ENCODE results near the gene DGKQ. TPM values are rescaled to one million over a fixed set of nuclear protein-coding genes. Genes with fewer than 3 reads are reported as not detected.

DGKQ gene
- total RNA-seq, 1 experiment from 2014 or later = 11.8 TPM

GRCh38 chr4:970046-970745 lies 3.2 kb downstream of the DGKQ start:
- Mint-ChIP-seq H3K4me1 (ENCODE audit: low read depth, unreplicated experiment) (peaks cover 7% of the 10 kb centered on the region), H3K27ac (ENCODE audit: unreplicated experiment) (no peak overlapping the region), H3K27me3 (ENCODE audit: unreplicated experiment) (no peaks in the 10 kb centered on the region), H3K36me3 (ENCODE audit: insufficient read depth, unreplicated experiment) (peaks cover 10% of the 10 kb centered on the region), H3K4me3 (ENCODE audit: low read depth, unreplicated experiment) (no peak overlapping the region), H3K9me3 (ENCODE audit: low read depth, unreplicated experiment) (no peaks in the 10 kb centered on the region)
- intact Hi-C loops (cut with micrococcal nuclease; ENCODE audit: unreplicated experiment) = no loop called here
- no peak for DNase-seq
- no peak for TF ChIP-seq CTCF (IDR thresholded peaks at IDR 0.05; ENCODE audit: unreplicated experiment)
- CTCF ChIA-PET = no interaction called here
- BruUV-seq (replicated peaks) = no TSS peak

GRCh38 chr4:968621-969394 lies 4.6 kb downstream of the DGKQ start:
- CTCF ChIA-PET = no interaction called here
- peaks cover 10% of the 10 kb centered on the region for H3K36me3 Mint-ChIP-seq (ENCODE audit: insufficient read depth, unreplicated experiment)
- DNase-seq = no peak
- TF ChIP-seq CTCF (IDR thresholded peaks at IDR 0.05; ENCODE audit: unreplicated experiment) = no peak
- no peaks in the 10 kb centered on the region for H3K27me3 Mint-ChIP-seq (ENCODE audit: unreplicated experiment)
- no peaks in the 10 kb centered on the region for H3K9me3 Mint-ChIP-seq (ENCODE audit: low read depth, unreplicated experiment)
- H3K4me1 Mint-ChIP-seq (ENCODE audit: low read depth, unreplicated experiment) = peaks cover 7% of the 10 kb centered on the region
- no peak overlapping the region for H3K27ac Mint-ChIP-seq (ENCODE audit: unreplicated experiment)
- H3K4me3 Mint-ChIP-seq (ENCODE audit: low read depth, unreplicated experiment) = no peak overlapping the region
- BruUV-seq (replicated peaks) = no TSS peak
- intact Hi-C loops (cut with micrococcal nuclease; ENCODE audit: unreplicated experiment) = no loop called here

DNA sequence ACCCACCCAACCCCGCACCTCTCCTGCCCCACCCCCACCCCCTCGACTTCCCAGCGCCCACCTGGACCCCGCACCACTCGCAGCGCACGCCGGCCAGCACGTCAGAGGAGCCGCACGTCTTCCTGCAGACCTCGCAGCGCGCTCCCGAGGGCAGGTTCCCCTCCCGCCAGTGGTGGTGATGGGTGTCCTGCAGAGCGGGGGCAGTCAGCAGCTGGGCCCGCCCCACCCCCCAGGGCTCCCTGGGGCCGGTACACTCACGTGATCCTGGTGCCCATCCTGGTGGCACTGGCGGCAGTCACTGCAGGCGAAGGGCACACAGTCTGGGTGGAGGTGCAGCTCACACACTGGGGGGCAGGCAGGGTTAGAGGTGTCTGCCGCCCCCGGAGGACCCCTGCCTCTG lies 5.1 kb downstream of the DGKQ start:
- DNase-seq = no peak
- TF ChIP-seq CTCF (IDR thresholded peaks at IDR 0.05; ENCODE audit: unreplicated experiment) = no peak
- Mint-ChIP-seq H3K4me3 (ENCODE audit: low read depth, unreplicated experiment) (no peak overlapping the region), H3K27me3 (ENCODE audit: unreplicated experiment) (no peaks in the 10 kb centered on the region), H3K27ac (ENCODE audit: unreplicated experiment) (no peak overlapping the region), H3K4me1 (ENCODE audit: low read depth, unreplicated experiment) (peaks cover 7% of the 10 kb centered on the region), H3K36me3 (ENCODE audit: insufficient read depth, unreplicated experiment) (peaks cover 10% of the 10 kb centered on the region), H3K9me3 (ENCODE audit: low read depth, unreplicated experiment) (no peaks in the 10 kb centered on the region)
- intact Hi-C loops (cut with micrococcal nuclease; ENCODE audit: unreplicated experiment) = no loop called here
- CTCF ChIA-PET = no interaction called here
- no TSS peak for BruUV-seq (replicated peaks)

- no peak overlapping the region for H3K4me3 Mint-ChIP-seq (ENCODE audit: low read depth, unreplicated experiment)
- CTCF ChIA-PET = no interaction called here
- no TSS peak for BruUV-seq (replicated peaks)
- TF ChIP-seq CTCF (IDR thresholded peaks at IDR 0.05; ENCODE audit: unreplicated experiment) = no peak
- DNase-seq = no peak
- peaks cover 7% of the 10 kb centered on the region for H3K4me1 Mint-ChIP-seq (ENCODE audit: low read depth, unreplicated experiment)
- no peaks in the 10 kb centered on the region for H3K9me3 Mint-ChIP-seq (ENCODE audit: low read depth, unreplicated experiment)
- intact Hi-C loops (cut with micrococcal nuclease; ENCODE audit: unreplicated experiment) = no loop called here
- no peaks in the 10 kb centered on the region for H3K27me3 Mint-ChIP-seq (ENCODE audit: unreplicated experiment)
- no peak overlapping the region for H3K27ac Mint-ChIP-seq (ENCODE audit: unreplicated experiment)
- peaks cover 10% of the 10 kb centered on the region for H3K36me3 Mint-ChIP-seq (ENCODE audit: insufficient read depth, unreplicated experiment)
Measured at GRCh38 chr4:967113-968104, 6.0 kb downstream of the DGKQ start.
